Heart left ventricle (tissue), 13 donors: Measurements from ENCODE around the gene BCL7C.

Experiments
- CTCF ChIP-seq, 12 donors: fragments of 200-600 bp; sonication (generic) in 4 of 12; IDR thresholded peaks; one replicate each; pipeline versions ENCODE4 v1.5.0 to v1.8.0; 2018 to 2022; ENCODE audit warnings: antibody characterized with exemption in 12 of 12, mild to moderate bottlenecking in 5 of 12
- POLR2A ChIP-seq, 2 donors: fragments of 450-650 bp; IDR thresholded peaks; one replicate each; pipeline ENCODE4 v1.6.1; 2017; ENCODE audit warnings: antibody characterized with exemption in 2 of 2, mild to moderate bottlenecking in 2 of 2, moderate library complexity in 2 of 2
- donor health status: ischemic (EF 13 %, LVEDD 7.1; RV severe dilation, severe dysfunction).
- donor health status: DM: no; HTN: yes; CAD: no.
- donor health status: DM: no; HTN: no; CAD: no.
- donor health status: ischemic (EF 25% LVEDD 6.9; RV normal size, moderate dysfunction).
- donor health status: ischemic (EF 25% LVEDD 5.7; RV mildly dilated, moderate dysfunction).
- donor health status: ischemic (EF 35%, LVEDD 5.7; RV mildly dilated, moderate dysfunction).
- donor health status: nonischemic (EF 11% LVEDD 7.7; RV severe dilation, severe dysfunction).
- donor health status: DM: yes; HTN: yes; CAD: no.
- donor health status: PGD.
- donor health status: ischemic (EF 29% LVEDD 5.4; RV normal size, mild dysfunction).
- donor health status: nonischemic (EF 23%, LVEDD 6.1; RV moderate dilation, normal function).

GRCh38 chr16:30912794-30913412 is 19.0 kb upstream of the BCL7C start:
- TF ChIP-seq CTCF (IDR thresholded peaks at IDR 0.05) (no peak), POLR2A (IDR thresholded peaks at IDR 0.05) (no peak)
